Measurements from ENCODE around the gene ENTREP1.
"Not testable (repeated sequence)": the region's sequence is repeated elsewhere in the genome, so short reads cannot be mapped to it uniquely, and the experiment has no call there.

Gene ENTREP1

GRCh38 chr9:69371001-69371400 is 46.0 kb downstream of the ENTREP1 start:
- no peak for DNase-seq (ENCODE audit: low read depth in 3 of 3)

DNA sequence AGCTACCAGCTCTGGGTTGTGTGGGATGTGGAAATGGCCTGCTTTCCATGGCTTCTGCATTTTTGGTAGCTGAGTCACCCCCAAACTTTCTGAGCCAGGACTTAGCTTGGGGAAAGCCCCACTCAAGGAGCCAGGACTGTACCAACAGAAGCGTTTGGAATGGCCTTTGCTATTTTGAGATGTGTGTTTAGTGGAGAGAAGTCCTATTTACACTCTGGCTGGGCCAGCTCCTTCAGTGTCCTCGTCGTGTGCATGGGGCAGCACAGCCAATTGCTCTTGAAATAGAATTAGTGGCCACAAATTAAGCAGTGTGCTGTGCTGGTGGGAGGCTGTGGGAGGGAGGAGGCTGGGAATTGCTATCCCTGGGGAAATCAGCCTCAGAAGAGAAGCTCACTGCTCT is 51.6 kb downstream of the ENTREP1 start:
- no peak for DNase-seq (ENCODE audit: low read depth in 3 of 3)

DNA sequence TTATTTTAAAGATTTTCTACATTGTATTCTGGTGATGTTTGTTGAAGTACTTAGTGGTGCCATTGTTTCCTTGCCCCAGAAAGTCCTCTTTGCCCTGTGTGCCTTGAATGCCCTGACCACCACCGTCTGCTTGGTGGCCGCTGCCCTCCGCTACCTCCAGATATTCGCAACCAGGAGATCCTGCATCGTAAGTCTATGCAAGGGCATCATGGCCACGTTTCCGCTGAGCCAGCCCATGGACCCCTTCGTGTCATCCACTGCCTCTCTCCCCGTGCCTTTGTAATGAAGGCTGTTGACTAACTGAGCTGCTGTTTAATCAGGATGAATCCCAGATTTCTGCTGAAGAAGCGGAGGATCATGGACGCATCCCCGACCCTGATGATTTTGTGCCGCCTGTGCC is 52.3 kb downstream of the ENTREP1 start:
- DNase-seq (ENCODE audit: low read depth in 3 of 3), result no peak

GRCh38 chr9:69377981-69378380 is 53.0 kb downstream of the ENTREP1 start:
- DNase-seq (ENCODE audit: low read depth in 3 of 3), result no peak

GRCh38 chr9:69379270-69379982 is 54.4 kb downstream of the ENTREP1 start:
- DNase-seq (ENCODE audit: low read depth in 3 of 3), result no peak

DNA sequence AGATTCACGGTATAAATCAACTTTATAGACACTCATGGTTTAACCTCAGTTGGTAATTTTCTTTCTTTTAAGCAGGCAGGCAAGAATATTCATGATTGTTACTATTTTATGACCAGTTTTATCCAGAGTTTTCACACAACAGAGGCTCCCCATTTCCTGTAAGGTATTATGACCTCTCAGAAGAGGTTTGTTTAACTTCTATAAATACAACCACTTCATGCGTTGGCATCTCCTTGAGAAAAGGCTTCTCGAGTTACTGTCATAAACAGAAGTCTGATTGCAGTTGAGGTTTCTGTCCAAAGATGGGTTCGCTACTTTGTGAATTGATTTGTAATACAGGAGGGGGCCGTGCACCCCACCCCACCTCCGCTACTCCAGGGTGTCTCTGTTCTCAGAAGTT is 55.3 kb downstream of the ENTREP1 start:
- DNase-seq (ENCODE audit: low read depth in 3 of 3), result no peak

GRCh38 chr9:69380811-69381210 is 55.8 kb downstream of the ENTREP1 start:
- DNase-seq (ENCODE audit: low read depth in 3 of 3), result no peak

GRCh38 chr9:69382135-69382534 is 57.1 kb downstream of the ENTREP1 start:
- no peak for DNase-seq (ENCODE audit: low read depth in 3 of 3)

DNA sequence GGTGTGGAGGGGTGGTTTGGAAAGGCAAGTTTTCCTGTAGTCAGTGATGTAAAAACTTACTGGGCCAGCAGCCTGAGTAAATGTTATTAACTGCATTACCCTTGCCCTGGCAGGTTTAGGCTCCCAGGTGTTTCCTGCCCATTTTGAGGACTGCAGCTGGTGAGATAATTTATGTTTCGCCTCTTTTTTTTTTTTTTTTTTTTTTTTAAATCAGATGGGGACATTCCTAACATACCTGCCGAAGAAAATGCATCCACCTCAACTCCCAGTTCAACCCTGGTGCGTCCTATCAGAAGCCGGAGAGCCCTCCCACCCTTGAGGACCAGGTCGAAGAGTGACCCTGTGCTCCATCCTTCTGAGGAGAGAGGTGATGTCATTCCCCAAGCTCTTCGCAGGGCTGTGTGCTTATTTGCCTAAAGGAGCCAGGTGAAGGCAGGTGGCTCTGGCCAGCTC is 60.6 kb downstream of the ENTREP1 start:
- DNase-seq (ENCODE audit: low read depth in 3 of 3), result no peak

DNA sequence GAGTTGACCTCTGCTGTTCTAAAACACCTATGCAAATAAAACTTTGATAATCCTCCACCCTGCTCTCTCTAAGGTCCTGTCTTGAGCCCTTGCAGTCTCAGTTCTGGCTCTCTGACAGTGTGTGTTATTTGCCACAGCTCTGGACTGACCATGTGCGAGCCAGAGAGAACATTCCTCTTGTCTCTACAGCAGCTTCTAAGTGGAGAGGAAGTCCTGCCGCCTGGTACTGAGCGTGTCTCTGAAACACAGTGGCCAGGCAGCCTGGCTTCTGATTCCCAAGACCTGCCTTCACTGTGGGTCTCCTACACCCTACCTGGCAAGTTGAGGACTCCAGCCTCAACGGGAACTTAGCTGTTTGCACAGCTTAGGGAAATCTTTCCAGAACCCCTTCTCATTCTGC is 61.6 kb downstream of the ENTREP1 start:
- DNase-seq (ENCODE audit: low read depth in 3 of 3), result no peak

- DNase-seq (ENCODE audit: low read depth in 3 of 3), result no peak
These were observed 63.6 kb downstream of the ENTREP1 start for GRCh38 chr9:69388596-69388995.

GRCh38 chr9:69389437-69389995 is 64.5 kb downstream of the ENTREP1 start:
- no peak for DNase-seq (ENCODE audit: low read depth in 3 of 3)

DNA sequence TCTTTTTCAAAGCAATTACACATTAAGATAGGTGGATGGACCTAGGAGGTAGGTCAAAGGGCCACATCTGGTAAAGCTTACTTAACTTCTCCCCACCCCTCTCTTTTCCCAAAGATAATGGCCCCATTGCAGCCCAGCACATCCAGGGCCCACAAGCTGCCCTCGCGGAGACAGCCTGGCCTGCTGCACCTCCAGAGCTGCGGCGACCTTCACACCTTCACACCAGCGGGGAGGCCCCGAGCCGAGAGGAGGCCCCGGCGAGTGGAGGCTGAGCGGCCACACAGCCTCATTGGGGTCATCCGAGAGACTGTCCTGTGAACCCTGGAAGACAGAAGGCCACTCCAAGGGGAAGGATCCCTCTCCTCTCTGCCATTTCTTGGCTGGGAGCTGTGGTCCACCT is 66.5 kb downstream of the ENTREP1 start:
- no peak for DNase-seq (ENCODE audit: low read depth in 3 of 3)

- no peak for DNase-seq (ENCODE audit: low read depth in 3 of 3)
These were observed 66.9 kb downstream of the ENTREP1 start for GRCh38 chr9:69391946-69392345.

DNA sequence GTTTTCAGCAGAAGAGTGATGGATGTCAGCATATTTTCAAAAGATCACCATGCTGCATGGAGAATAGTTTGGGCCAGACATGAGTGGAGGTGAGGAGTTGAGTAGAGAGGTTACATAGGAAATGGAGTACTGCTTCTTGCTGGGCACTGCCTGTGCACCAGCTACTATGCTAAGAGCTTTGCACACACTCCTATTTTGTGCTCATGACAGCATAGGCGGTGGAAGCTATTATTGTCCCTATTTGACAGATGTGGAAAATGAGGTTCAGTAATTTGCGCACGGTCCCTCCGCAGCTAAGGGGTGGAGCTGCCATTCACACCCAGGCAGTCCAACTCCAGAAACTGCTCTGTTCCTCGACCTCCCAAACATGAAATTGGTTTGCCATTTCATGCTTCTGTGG is 67.8 kb downstream of the ENTREP1 start:
- DNase-seq (ENCODE audit: low read depth in 3 of 3), result no peak

- no peak for DNase-seq (ENCODE audit: low read depth in 3 of 3)
These were observed 68.4 kb downstream of the ENTREP1 start for GRCh38 chr9:69393425-69393824.

DNA sequence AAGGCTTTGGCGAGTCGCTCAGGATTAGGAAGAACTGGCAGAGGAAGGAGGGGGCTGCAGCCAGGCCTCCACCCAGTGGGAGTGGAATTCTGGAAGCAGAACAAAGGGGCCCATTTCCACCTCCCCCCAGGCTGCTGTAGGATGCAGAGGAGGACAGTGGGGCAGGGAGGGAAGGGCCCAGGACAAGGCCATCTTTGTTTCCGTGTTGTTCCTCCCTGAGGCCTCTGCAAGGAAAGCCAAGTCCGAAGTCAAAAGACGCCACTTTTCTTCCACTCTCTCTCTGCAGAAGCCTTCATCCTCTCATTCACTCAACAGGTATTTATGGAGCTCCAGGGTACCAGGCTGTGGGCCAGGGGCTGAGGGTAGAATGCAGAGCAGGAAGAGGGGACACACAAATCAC is 70.7 kb downstream of the ENTREP1 start:
- no peak for DNase-seq (ENCODE audit: low read depth in 3 of 3)

- DNase-seq (ENCODE audit: low read depth in 3 of 3), result no peak
These were observed 71.7 kb downstream of the ENTREP1 start for GRCh38 chr9:69396759-69397158.

DNA sequence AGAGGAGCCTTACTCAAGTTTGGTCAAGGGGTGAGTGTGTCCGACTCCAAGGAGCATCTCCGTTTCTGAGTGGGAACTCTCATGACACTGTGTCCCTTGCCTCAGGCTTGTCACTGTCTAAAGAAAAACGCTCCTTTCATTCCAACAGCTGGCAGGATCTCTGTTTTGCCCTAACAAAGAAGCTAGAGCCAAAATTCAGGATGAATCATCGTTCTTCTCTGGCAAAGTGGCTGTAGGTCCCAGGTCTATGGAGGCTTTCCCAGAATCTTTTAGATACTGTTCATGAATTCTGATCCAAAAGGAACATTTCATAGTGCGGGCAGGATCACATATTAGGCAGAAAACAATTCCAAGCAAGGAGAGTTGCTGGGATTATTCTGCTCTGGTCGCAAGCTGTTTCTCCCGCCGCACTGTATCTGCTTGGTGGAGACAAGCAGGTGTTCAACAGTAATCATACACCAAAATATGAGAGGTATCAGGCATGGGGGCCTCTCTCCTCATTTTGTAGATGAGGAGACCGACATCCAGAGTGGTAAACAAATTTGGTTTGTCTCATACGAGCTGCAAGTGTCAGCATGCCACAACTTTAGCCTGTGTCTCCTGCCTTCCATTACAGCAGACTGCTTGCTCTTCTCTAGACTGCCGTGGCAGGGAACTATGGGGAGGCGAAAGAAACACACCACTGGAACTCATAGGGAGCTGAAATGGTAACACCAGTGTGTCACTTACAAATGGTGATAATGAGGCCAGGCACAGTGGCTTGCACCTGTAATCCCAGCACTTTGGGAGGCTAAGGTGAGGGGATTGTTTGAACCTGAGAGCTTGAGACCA is 72.6 kb downstream of the ENTREP1 start:
- DNase-seq (ENCODE audit: low read depth in 3 of 3), result no peak

GRCh38 chr9:69400470-69400869 is 75.5 kb downstream of the ENTREP1 start:
- no peak for DNase-seq (ENCODE audit: low read depth in 3 of 3)

GRCh38 chr9:69409936-69410335 is 84.9 kb downstream of the ENTREP1 start:
- DNase-seq (ENCODE audit: low read depth in 3 of 3), result not testable (repeated sequence)

DNA sequence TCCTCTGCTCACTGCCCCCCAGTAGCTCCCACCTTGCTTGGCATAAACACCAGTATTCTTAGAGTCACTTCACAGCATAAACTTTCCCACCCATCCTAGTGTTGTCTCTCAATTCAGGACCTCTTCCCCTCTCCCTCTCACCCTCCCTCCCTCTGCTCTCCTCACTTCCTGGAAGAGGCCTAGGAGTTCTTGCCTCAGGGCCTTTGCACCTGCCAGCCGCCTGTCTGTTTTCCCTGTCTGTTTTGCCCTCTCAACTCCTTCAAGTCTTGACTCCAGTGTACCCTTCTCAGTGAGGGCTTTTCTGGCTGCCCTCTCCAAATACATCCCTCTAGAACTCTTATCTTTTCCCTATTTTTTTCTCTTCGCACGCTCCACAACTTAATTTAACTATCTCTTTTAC is 86.2 kb downstream of the ENTREP1 start:
- DNase-seq (ENCODE audit: low read depth in 3 of 3), result no peak
